K562 (cell line): Measurements from ENCODE around the gene CBX8. TPM values are rescaled to one million over a fixed set of nuclear protein-coding genes. Genes with fewer than 3 reads are reported as not detected.

Source experiments
- CCNT2 ChIP-seq: IDR thresholded peaks from 2 replicates; pipeline ENCODE4 v1.6.1; 2011; ENCODE audit warnings: borderline replicate concordance, low read depth, mild to moderate bottlenecking, moderate library complexity, mixed read lengths, low read length; ENCODE audit not compliant: insufficient read length; ENCODE audit errors: extremely low read depth
- CREB3L1 ChIP-seq: fragments of 450-650 bp; IDR thresholded peaks from 2 replicates; pipeline ENCODE4 v1.6.1; 2014; ENCODE audit warnings: low read depth, mild to moderate bottlenecking, moderate library complexity, borderline replicate concordance
- E2F6 ChIP-seq, 2 experiments: IDR thresholded peaks; 2 replicates each; pipeline ENCODE4 v1.6.1; 2011; ENCODE audit warnings: borderline replicate concordance in 1 of 2, control low read depth in 1 of 2, low read depth in 1 of 2, low read length in 1 of 2, mild to moderate bottlenecking in 1 of 2, mixed read lengths in 1 of 2, moderate library complexity in 1 of 2; ENCODE audit not compliant: insufficient read depth in 1 of 2, insufficient read length in 1 of 2, poor library complexity in 1 of 2, severe bottlenecking in 1 of 2; ENCODE audit errors: extremely low read depth in 1 of 2
- GABPB1 ChIP-seq: sonication (generic); formaldehyde crosslinking; IDR thresholded peaks from 2 replicates; pipeline ENCODE4 v1.8.0; 2022; ENCODE audit warnings: mild to moderate bottlenecking, missing genetic modification reagents
- MAZ ChIP-seq, 2 experiments: fragments of 450-650 bp in 1 of 2; sonication (generic) in 1 of 2; formaldehyde crosslinking; IDR thresholded peaks in 1 of 2; conservative IDR thresholded peaks in 1 of 2; 2 replicates each; pipeline versions ENCODE4 v1.4.0 to v1.5.0; 2020; ENCODE audit warnings: mild to moderate bottlenecking in 1 of 2, missing genetic modification reagents in 1 of 2
- MTA1 ChIP-seq: fragments of 450-650 bp; IDR thresholded peaks from 2 replicates; pipeline ENCODE4 v1.6.1; 2017; ENCODE audit warnings: borderline replicate concordance
- MYNN ChIP-seq, 2 experiments: sonication (generic); formaldehyde crosslinking in 1 of 2; IDR thresholded peaks; 2 replicates each; pipeline versions ENCODE4 v1.5.0 to v1.6.1; 2016 to 2020; ENCODE audit warnings: antibody characterized with exemption in 1 of 2, missing genetic modification reagents in 1 of 2
- PBX2 ChIP-seq, 2 experiments: IDR thresholded peaks in 1 of 2; conservative IDR thresholded peaks in 1 of 2; 2 replicates each; pipeline ENCODE4 v1.6.1; 2016; ENCODE audit warnings: low read depth in 2 of 2, mild to moderate bottlenecking in 1 of 2, missing compliant biosample characterization in 1 of 2, missing genetic modification characterization in 1 of 2, moderate library complexity in 1 of 2
- POLR2G ChIP-seq: fragments of 200-400 bp; formaldehyde crosslinking; IDR thresholded peaks from 2 replicates; pipeline ENCODE4 v1.6.1; 2017; ENCODE audit warnings: low read depth, mild to moderate bottlenecking, antibody characterized with exemption, low read length, moderate library complexity
- TRIM25 ChIP-seq: fragments of 450-650 bp; IDR thresholded peaks from 2 replicates; pipeline ENCODE4 v1.7.0; 2016; ENCODE audit warnings: borderline replicate concordance
- TSC22D4 ChIP-seq: fragments of 450-650 bp; IDR thresholded peaks from 2 replicates; pipeline ENCODE4 v1.6.1; 2016; ENCODE audit warnings: missing genetic modification characterization, missing biosample characterization, control low read depth
- polyA plus RNA-seq, 8 experiments: library from polyadenylated mRNA; depleted of rRNA in 4 of 8; stranded (reverse) in 5 of 8; unstranded in 3 of 8; fragments of >200 nt; fragmentation: Nextera tagmentation in 2 of 8; fragmentation: Illumina TruSeq in 1 of 8; extraction: Ambion mirVana in 2 of 8; extraction: Trizol in 1 of 8; gene quantifications; 2 replicates each; pipeline versions ENCODE4 v1.2.1 to v1.2.3, GENCODE V29; 2011 to 2014; ENCODE audit warnings: inconsistent platforms in 1 of 8, missing spikeins in 1 of 8
- total RNA-seq, 7 experiments: library from RNA; depleted of rRNA in 6 of 7; stranded (reverse); fragments of >200 nt in 6 of 7; fragmentation: Illumina TruSeq in 2 of 7; extraction: Trizol in 2 of 7; gene quantifications; 2 replicates each; pipeline versions ENCODE4 v1.2.1 to v1.2.3, GENCODE V29; 2011 to 2021; ENCODE audit warnings: low replicate concordance in 1 of 7

Gene CBX8
- total and polyA plus RNA-seq, 9 of the 15 experiments (the other 6 are each of a cell fraction or from before 2014, with no cell fraction given) = 0.08 to 11.9 (median 2.6) TPM

GRCh38 chr17:79836972-79837887 lies 40.4 kb upstream of the CBX8 start (continued):
- TF ChIP-seq MYNN (IDR thresholded peaks at IDR 0.05) (0 out of 2 replicates have a peak, but pooled peaks have one; percentile 30), MYNN (CRISPR knock-in tag; IDR thresholded peaks at IDR 0.05) (no peak), MTA1 (no peak), TSC22D4 (no peak), POLR2G (peak; percentile 82), MAZ (CRISPR knock-in tag; conservative IDR thresholded peaks at IDR 0.05 in 1 of 2, IDR thresholded peaks at IDR 0.05 in 1 of 2) (peak in 1 of 2 experiments; percentile 20; a peak in 1 of 4 replicates), PBX2 (CRISPR knock-in tag; IDR thresholded peaks at IDR 0.05; ENCODE audit: low read depth) (no peak), PBX2 (tag; conservative IDR thresholded peaks at IDR 0.05; ENCODE audit: low read depth) (no peak), GABPB1 (CRISPR knock-in tag) (0 out of 2 replicates have a peak, but pooled peaks have one; percentile 27), E2F6 (IDR thresholded peaks at IDR 0.05; ENCODE audit: borderline replicate concordance in 1 of 2, extremely low read depth in 1 of 2, insufficient read depth in 1 of 2, insufficient read length in 1 of 2, low read depth in 1 of 2, low read length in 1 of 2, poor library complexity in 1 of 2, severe bottlenecking in 1 of 2) (peak; percentile 12 to 64), CCNT2 (no peak), CREB3L1 (peak; percentile 66; the same call in 1 of the 2 replicates), TRIM25 (no peak)
